Neural cell (in vitro differentiated cells): Measurements from ENCODE around the gene ZNF431. TPM values are rescaled to one million over a fixed set of nuclear protein-coding genes. Genes with fewer than 3 reads are reported as not detected.

Experiments
- H2AFZ ChIP-seq: fragments of 200-600, 300-800 bp; sonication (generic), shearing (Covaris generic); 2 replicates; pipeline ENCODE4 v1.6.0; 2014; ENCODE audit warnings: low read depth, mild to moderate bottlenecking, antibody characterized with exemption, low read length, moderate library complexity
- H3F3A ChIP-seq: fragments of 200-600 bp; shearing (Covaris generic); 2 replicates; pipeline ENCODE4 v1.6.1; 2016; ENCODE audit warnings: mild to moderate bottlenecking, moderate library complexity, mixed read lengths, antibody characterized with exemption, low read length; ENCODE audit not compliant: insufficient read depth, poor library complexity, severe bottlenecking
- H3K27ac ChIP-seq: fragments of 200-600, 300-800 bp; sonication (generic), shearing (Covaris generic); 2 replicates; pipeline ENCODE4 v1.5.1; 2014; ENCODE audit warnings: mild to moderate bottlenecking, low read length, moderate library complexity
- H3K27me3 ChIP-seq: fragments of 300-800, 200-600 bp; sonication (generic), shearing (Covaris generic); 2 replicates; pipeline ENCODE4 v1.6.0; 2014; ENCODE audit warnings: mild to moderate bottlenecking, low read depth, low read length, moderate library complexity; ENCODE audit not compliant: insufficient read depth
- H3K36me3 ChIP-seq: fragments of 300-800, 200-600 bp; sonication (generic), shearing (Covaris generic); 2 replicates; pipeline ENCODE4 v1.5.1; 2014; ENCODE audit warnings: mild to moderate bottlenecking, antibody characterized with exemption, low read length, moderate library complexity; ENCODE audit not compliant: insufficient read depth
- H3K4me2 ChIP-seq: fragments of 300-800, 200-600 bp; sonication (generic), shearing (Covaris generic); 2 replicates; pipeline ENCODE4 v1.6.0; 2014; ENCODE audit warnings: mild to moderate bottlenecking, low read length
- H3K4me3 ChIP-seq: fragments of 300-800, 200-600 bp; sonication (generic), shearing (Covaris generic); 2 replicates; pipeline ENCODE4 v1.5.1; 2014; ENCODE audit warnings: mild to moderate bottlenecking, low read length, moderate library complexity
- H3K79me2 ChIP-seq: fragments of 200-600 bp; shearing (Covaris generic); replicated peaks from 2 replicates; pipeline ENCODE4 v1.6.0; 2014; ENCODE audit warnings: mild to moderate bottlenecking, low read length, moderate library complexity; ENCODE audit not compliant: insufficient read depth
- H3K9ac ChIP-seq: fragments of 300-800, 200-600 bp; sonication (generic), shearing (Covaris generic); 2 replicates; pipeline ENCODE4 v1.6.1; 2016; ENCODE audit warnings: mild to moderate bottlenecking, low read length, mixed read lengths
- H3K9me2 ChIP-seq: fragments of 200-600 bp; shearing (Covaris generic); 2 replicates; pipeline ENCODE4 v1.6.1; 2016; ENCODE audit warnings: mild to moderate bottlenecking, low read length, mixed read lengths; ENCODE audit not compliant: insufficient read depth
- H3K9me3 ChIP-seq: fragments of 200-600, 300-800 bp; sonication (generic), shearing (Covaris generic); 2 replicates; pipeline ENCODE4 v1.6.1; 2016; ENCODE audit warnings: mild to moderate bottlenecking, mixed run types, low read length, moderate library complexity, mixed read lengths
- H4K20me1 ChIP-seq: fragments of 200-600 bp; shearing (Covaris generic); 2 replicates; pipeline ENCODE4 v1.6.1; 2016; ENCODE audit warnings: mild to moderate bottlenecking, mixed run types; ENCODE audit not compliant: insufficient read depth
- EP300 ChIP-seq: fragments of 450-650 bp; conservative IDR thresholded peaks from 2 replicates; pipeline ENCODE4 v1.6.1; 2014; ENCODE audit warnings: antibody characterized with exemption, mild to moderate bottlenecking, moderate library complexity; ENCODE audit not compliant: poor library complexity, severe bottlenecking
- EZH2 ChIP-seq: fragments of 200-600, 300-800 bp; shearing (Covaris generic), sonication (generic); IDR thresholded peaks from 2 replicates; pipeline ENCODE4 v1.6.1; 2014; ENCODE audit warnings: antibody characterized with exemption, low read length, borderline replicate concordance, mild to moderate bottlenecking; ENCODE audit not compliant: insufficient read depth, poor library complexity, severe bottlenecking
- MXI1 ChIP-seq: fragments of 450-650 bp; conservative IDR thresholded peaks from 2 replicates; pipeline ENCODE4 v1.6.1; 2014; ENCODE audit warnings: antibody characterized with exemption, mild to moderate bottlenecking; ENCODE audit not compliant: poor library complexity, severe bottlenecking
- POLR2AphosphoS5 ChIP-seq: IDR thresholded peaks from 2 replicates; pipeline ENCODE4 v1.6.1; 2012
- RAD21 ChIP-seq: fragments of 450-650 bp; conservative IDR thresholded peaks from 2 replicates; pipeline ENCODE4 v1.6.1; 2014; ENCODE audit warnings: antibody characterized with exemption, mild to moderate bottlenecking, moderate library complexity
- SMC3 ChIP-seq: fragments of 450-650 bp; conservative IDR thresholded peaks from 2 replicates; pipeline ENCODE4 v1.6.1; 2014; ENCODE audit warnings: antibody characterized with exemption, mild to moderate bottlenecking, moderate library complexity; ENCODE audit not compliant: poor library complexity
- TAF1 ChIP-seq: IDR thresholded peaks from 2 replicates; pipeline ENCODE4 v1.6.1; 2012; ENCODE audit warnings: low read depth
- polyA plus RNA-seq: library from polyadenylated mRNA; depleted of rRNA; stranded (reverse); fragments of >200 nt; gene quantifications from 2 replicates; pipeline ENCODE4 v1.2.3, GENCODE V29; 2014
- TF ChIP-seq, protein P1 (sequence below): IDR thresholded peaks from 2 replicates; pipeline ENCODE4 v1.6.1; 2012; ENCODE audit warnings: borderline replicate concordance
- TF ChIP-seq, protein P2 (sequence below): fragments of 450-650 bp; IDR thresholded peaks from 2 replicates; pipeline ENCODE4 v1.5.1; 2014; ENCODE audit warnings: antibody characterized with exemption, mild to moderate bottlenecking, moderate library complexity; ENCODE audit not compliant: poor library complexity, severe bottlenecking

Gene ZNF431
- polyA plus RNA-seq, 1 donor from 2014 or later = 16.3 TPM

DNA sequence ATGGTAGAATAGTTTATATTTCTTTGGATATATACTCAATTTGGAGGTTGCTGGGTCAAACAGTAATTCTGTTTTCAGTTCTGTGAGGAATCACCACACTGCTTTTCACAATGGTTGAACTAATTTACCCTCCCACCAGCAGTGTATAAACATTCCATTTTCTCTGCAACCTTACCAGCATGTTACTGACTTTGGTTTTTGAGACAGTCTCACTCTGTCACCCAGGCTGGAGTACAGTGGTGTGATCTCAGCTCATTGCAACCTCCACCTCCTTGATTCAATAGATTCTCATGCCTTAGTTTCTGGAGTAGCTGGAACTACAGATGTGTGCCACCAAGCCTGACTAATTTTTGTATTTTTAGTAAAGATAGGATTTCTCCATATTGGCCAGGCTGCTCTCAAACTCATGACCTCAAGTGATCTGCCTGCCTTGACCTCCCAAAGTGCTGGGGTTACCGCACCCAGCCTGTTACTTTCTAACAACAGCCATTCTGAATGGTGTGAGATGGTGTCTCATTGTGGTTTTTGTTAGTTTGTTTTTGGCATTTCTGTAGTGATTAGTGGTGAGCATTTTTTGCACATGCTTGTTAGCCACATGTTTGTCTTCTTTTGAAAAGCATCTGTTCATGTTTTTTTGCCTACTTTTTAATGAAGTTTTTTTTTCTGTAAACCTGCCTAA is 47.4 kb upstream of the ZNF431 start:
- H2AFZ ChIP-seq = no peak overlapping the region
- H3K36me3 ChIP-seq = no peaks in the 10 kb centered on the region
- H3K79me2 ChIP-seq = peaks cover 21% of the 10 kb centered on the region
- TF ChIP-seq EZH2 (no peak), MXI1 (no peak), TAF1 (no peak), EP300 (no peak), POLR2AphosphoS5 (no peak), SMC3 (no peak), RAD21 (no peak)
- TF ChIP-seq, protein P1, sequence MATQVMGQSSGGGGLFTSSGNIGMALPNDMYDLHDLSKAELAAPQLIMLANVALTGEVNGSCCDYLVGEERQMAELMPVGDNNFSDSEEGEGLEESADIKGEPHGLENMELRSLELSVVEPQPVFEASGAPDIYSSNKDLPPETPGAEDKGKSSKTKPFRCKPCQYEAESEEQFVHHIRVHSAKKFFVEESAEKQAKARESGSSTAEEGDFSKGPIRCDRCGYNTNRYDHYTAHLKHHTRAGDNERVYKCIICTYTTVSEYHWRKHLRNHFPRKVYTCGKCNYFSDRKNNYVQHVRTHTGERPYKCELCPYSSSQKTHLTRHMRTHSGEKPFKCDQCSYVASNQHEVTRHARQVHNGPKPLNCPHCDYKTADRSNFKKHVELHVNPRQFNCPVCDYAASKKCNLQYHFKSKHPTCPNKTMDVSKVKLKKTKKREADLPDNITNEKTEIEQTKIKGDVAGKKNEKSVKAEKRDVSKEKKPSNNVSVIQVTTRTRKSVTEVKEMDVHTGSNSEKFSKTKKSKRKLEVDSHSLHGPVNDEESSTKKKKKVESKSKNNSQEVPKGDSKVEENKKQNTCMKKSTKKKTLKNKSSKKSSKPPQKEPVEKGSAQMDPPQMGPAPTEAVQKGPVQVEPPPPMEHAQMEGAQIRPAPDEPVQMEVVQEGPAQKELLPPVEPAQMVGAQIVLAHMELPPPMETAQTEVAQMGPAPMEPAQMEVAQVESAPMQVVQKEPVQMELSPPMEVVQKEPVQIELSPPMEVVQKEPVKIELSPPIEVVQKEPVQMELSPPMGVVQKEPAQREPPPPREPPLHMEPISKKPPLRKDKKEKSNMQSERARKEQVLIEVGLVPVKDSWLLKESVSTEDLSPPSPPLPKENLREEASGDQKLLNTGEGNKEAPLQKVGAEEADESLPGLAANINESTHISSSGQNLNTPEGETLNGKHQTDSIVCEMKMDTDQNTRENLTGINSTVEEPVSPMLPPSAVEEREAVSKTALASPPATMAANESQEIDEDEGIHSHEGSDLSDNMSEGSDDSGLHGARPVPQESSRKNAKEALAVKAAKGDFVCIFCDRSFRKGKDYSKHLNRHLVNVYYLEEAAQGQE = no peak
- TF ChIP-seq, protein P2, sequence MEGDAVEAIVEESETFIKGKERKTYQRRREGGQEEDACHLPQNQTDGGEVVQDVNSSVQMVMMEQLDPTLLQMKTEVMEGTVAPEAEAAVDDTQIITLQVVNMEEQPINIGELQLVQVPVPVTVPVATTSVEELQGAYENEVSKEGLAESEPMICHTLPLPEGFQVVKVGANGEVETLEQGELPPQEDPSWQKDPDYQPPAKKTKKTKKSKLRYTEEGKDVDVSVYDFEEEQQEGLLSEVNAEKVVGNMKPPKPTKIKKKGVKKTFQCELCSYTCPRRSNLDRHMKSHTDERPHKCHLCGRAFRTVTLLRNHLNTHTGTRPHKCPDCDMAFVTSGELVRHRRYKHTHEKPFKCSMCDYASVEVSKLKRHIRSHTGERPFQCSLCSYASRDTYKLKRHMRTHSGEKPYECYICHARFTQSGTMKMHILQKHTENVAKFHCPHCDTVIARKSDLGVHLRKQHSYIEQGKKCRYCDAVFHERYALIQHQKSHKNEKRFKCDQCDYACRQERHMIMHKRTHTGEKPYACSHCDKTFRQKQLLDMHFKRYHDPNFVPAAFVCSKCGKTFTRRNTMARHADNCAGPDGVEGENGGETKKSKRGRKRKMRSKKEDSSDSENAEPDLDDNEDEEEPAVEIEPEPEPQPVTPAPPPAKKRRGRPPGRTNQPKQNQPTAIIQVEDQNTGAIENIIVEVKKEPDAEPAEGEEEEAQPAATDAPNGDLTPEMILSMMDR = no peak
- no peaks in the 10 kb centered on the region for H3K9me3 ChIP-seq
- H3K4me2 ChIP-seq = no peak overlapping the region
- H3K9me2 ChIP-seq = no peaks in the 10 kb centered on the region
- H4K20me1 ChIP-seq = no peaks in the 10 kb centered on the region
- no peaks in the 10 kb centered on the region for H3K27me3 ChIP-seq
- H3K9ac ChIP-seq = no peak overlapping the region
- no peak overlapping the region for H3K27ac ChIP-seq
- no peak overlapping the region for H3K4me3 ChIP-seq
- H3F3A ChIP-seq = no peaks in the 10 kb centered on the region

DNA sequence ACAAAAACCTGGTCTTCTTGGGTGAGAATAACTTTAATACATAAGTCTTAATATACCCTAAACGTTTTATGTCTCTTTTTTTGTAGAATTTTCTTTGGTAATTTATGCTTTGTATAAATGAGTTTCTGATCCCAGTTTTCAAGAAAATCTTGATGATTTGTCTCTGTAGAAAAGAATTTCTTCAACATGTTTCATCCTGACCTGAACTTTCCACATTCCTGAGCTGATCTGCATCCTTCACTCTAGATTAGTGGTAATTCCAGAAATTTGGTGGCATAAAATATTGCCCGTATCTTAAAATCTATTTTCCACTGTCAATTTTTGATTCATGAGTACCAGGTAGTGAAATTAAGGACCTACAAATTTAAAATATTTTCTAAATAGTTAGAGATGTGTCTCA is 43.5 kb upstream of the ZNF431 start:
- no peaks in the 10 kb centered on the region for H3K36me3 ChIP-seq
- no peaks in the 10 kb centered on the region for H3K27me3 ChIP-seq
- H3K9me3 ChIP-seq = no peaks in the 10 kb centered on the region
- H3K4me2 ChIP-seq = no peak overlapping the region
- no peaks in the 10 kb centered on the region for H3K9me2 ChIP-seq
- no peaks in the 10 kb centered on the region for H3F3A ChIP-seq
- TF ChIP-seq POLR2AphosphoS5 (no peak), RAD21 (no peak), SMC3 (no peak), EZH2 (no peak), TAF1 (no peak), MXI1 (no peak), EP300 (no peak)
- TF ChIP-seq, protein P2 = no peak
- TF ChIP-seq, protein P1 = no peak
- no peak overlapping the region for H3K9ac ChIP-seq
- peaks cover 21% of the 10 kb centered on the region for H3K79me2 ChIP-seq
- no peak overlapping the region for H2AFZ ChIP-seq
- no peaks in the 10 kb centered on the region for H4K20me1 ChIP-seq
- no peak overlapping the region for H3K27ac ChIP-seq
- H3K4me3 ChIP-seq = no peak overlapping the region
